GM23338 (cell line): ENCODE measurements around the gene UGP2. TPM values are rescaled to one million over a fixed set of nuclear protein-coding genes. Genes with fewer than 3 reads are reported as not detected.
A peak's percentile ranks its signal among the peaks of the same experiment; 100 is the strongest.

ENCODE experiments used
- ATAC-seq: fragments of 200-7000 bp; cut with Tn5 transposase; 3 replicates; pipeline ENCODE4 v1.9.1; 2020
- DNase-seq: peaks from one replicate; pipeline ENCODE4 v3.0.0-alpha.2; 2015; ENCODE audit warnings: low spot score
- H2AFZ ChIP-seq: fragments of 200-600 bp; sonication (generic); 2 replicates; pipeline ENCODE4 v1.8.0; 2016; ENCODE audit warnings: antibody characterized with exemption, mild to moderate bottlenecking, moderate library complexity
- H3F3A ChIP-seq: fragments of 200-600 bp; sonication (generic); replicated peaks from 2 replicates; pipeline ENCODE4 v1.8.0; 2017; ENCODE audit warnings: antibody characterized with exemption, mixed run types, low read depth
- H3K27ac ChIP-seq: fragments of 200-600 bp; sonication (generic); 2 replicates; pipeline ENCODE4 v1.6.1; 2016; ENCODE audit warnings: low read depth
- H3K27me3 ChIP-seq: fragments of 200-600 bp; sonication (generic); 2 replicates; pipeline ENCODE4 v1.8.0; 2016; ENCODE audit warnings: mild to moderate bottlenecking, mixed run types, moderate library complexity; ENCODE audit not compliant: insufficient read depth
- H3K36me3 ChIP-seq: fragments of 200-600 bp; sonication (generic); 2 replicates; pipeline ENCODE4 v1.8.0; 2016; ENCODE audit warnings: mild to moderate bottlenecking; ENCODE audit not compliant: insufficient read depth
- H3K4me1 ChIP-seq: fragments of 200-600 bp; sonication (generic); 2 replicates; pipeline ENCODE4 v1.8.0; 2016; ENCODE audit warnings: mild to moderate bottlenecking, moderate library complexity; ENCODE audit not compliant: insufficient read depth
- H3K4me2 ChIP-seq: fragments of 200-600 bp; sonication (generic); 2 replicates; pipeline ENCODE4 v1.7.1; 2017; ENCODE audit warnings: mixed run types
- H3K4me3 ChIP-seq: fragments of 200-600 bp; sonication (generic); 2 replicates; pipeline ENCODE4 v1.6.1; 2016; ENCODE audit warnings: mixed run types
- H3K79me2 ChIP-seq: fragments of 200-600 bp; sonication (generic); replicated peaks from 2 replicates; pipeline ENCODE4 v1.8.0; 2017; ENCODE audit warnings: mild to moderate bottlenecking; ENCODE audit not compliant: insufficient read depth
- H3K9me2 ChIP-seq: fragments of 200-600 bp; sonication (generic); 2 replicates; pipeline ENCODE4 v1.8.0; 2017; ENCODE audit not compliant: insufficient read depth
- H4K20me1 ChIP-seq: fragments of 200-600 bp; sonication (generic); replicated peaks from 2 replicates; pipeline ENCODE4 v1.8.0; 2017; ENCODE audit warnings: mild to moderate bottlenecking; ENCODE audit not compliant: insufficient read depth
- H3K27ac Mint-ChIP-seq: 2 replicates; pipeline ENCODE4 v1.8.0; 2020; ENCODE audit warnings: inconsistent platforms, mild to moderate bottlenecking, moderate library complexity, mixed read lengths
- H3K27me3 Mint-ChIP-seq: 3 replicates; pipeline ENCODE4 v1.8.0; 2022; ENCODE audit warnings: low read depth, mild to moderate bottlenecking, moderate library complexity, mixed read lengths, inconsistent platforms; ENCODE audit not compliant: insufficient read depth, poor library complexity
- H3K36me3 Mint-ChIP-seq: 3 replicates; pipeline ENCODE4 v1.8.0; 2021; ENCODE audit warnings: low read depth, mild to moderate bottlenecking, inconsistent platforms, moderate library complexity, mixed read lengths
- H3K4me1 Mint-ChIP-seq: 3 replicates; pipeline ENCODE4 v1.8.0; 2020; ENCODE audit warnings: mild to moderate bottlenecking, inconsistent platforms, mixed read lengths
- H3K4me3 Mint-ChIP-seq: 3 replicates; pipeline ENCODE4 v1.8.0; 2021; ENCODE audit warnings: moderate library complexity, mild to moderate bottlenecking, inconsistent platforms, mixed read lengths
- H3K9me3 Mint-ChIP-seq: 3 replicates; pipeline ENCODE4 v1.8.0; 2020; ENCODE audit warnings: moderate library complexity, mild to moderate bottlenecking, inconsistent platforms, mixed read lengths
- CREB1 ChIP-seq: fragments of 250-450 bp; sonication (Bioruptor Pico); IDR thresholded peaks from 2 replicates; pipeline ENCODE4 v1.5.0; 2020; ENCODE audit warnings: low read depth, mild to moderate bottlenecking, moderate library complexity
- CTCF ChIP-seq, 2 experiments: fragments of 200-600 bp in 1 of 2; sonication (generic) in 1 of 2; conservative IDR thresholded peaks; 2 replicates each; pipeline versions ENCODE4 v1.5.1 to v1.6.1; 2016 to 2017; ENCODE audit warnings: antibody characterized with exemption in 2 of 2, low read depth in 2 of 2, mild to moderate bottlenecking in 2 of 2, moderate library complexity in 1 of 2
- ETS1 ChIP-seq: IDR thresholded peaks from 2 replicates; pipeline ENCODE4 v1.6.1; 2016; ENCODE audit warnings: antibody characterized with exemption
- EZH2 ChIP-seq: fragments of 200-600 bp; sonication (generic); IDR thresholded peaks from one replicate; pipeline ENCODE4 v1.8.0; 2017; ENCODE audit warnings: antibody characterized with exemption, mild to moderate bottlenecking, low read depth; ENCODE audit not compliant: unreplicated experiment
- EZH2phosphoT487 ChIP-seq: fragments of 200-600 bp; sonication (generic); IDR thresholded peaks from one replicate; pipeline ENCODE4 v1.8.1; 2018; ENCODE audit warnings: antibody characterized with exemption; ENCODE audit not compliant: unreplicated experiment
- JUNB ChIP-seq: IDR thresholded peaks from one replicate; pipeline ENCODE4 v1.6.1; 2016; ENCODE audit warnings: antibody characterized with exemption; ENCODE audit not compliant: unreplicated experiment
- NANOG ChIP-seq: IDR thresholded peaks from 2 replicates; pipeline ENCODE4 v1.6.1; 2016; ENCODE audit warnings: antibody characterized with exemption, borderline replicate concordance
- POLR2AphosphoS5 ChIP-seq: IDR thresholded peaks from 2 replicates; pipeline ENCODE4 v1.6.1; 2016; ENCODE audit warnings: antibody characterized with exemption, low read depth
- REST ChIP-seq: IDR thresholded peaks from one replicate; pipeline ENCODE4 v1.6.1; 2018; ENCODE audit warnings: antibody characterized with exemption; ENCODE audit not compliant: unreplicated experiment
- STAT1 ChIP-seq: IDR thresholded peaks from one replicate; pipeline ENCODE4 v1.6.1; 2016; ENCODE audit warnings: antibody characterized with exemption; ENCODE audit not compliant: unreplicated experiment
- ZNF114 ChIP-seq: fragments of 250-450 bp; sonication (Bioruptor Pico); IDR thresholded peaks from 2 replicates; pipeline ENCODE4 v1.5.0; 2020; ENCODE audit warnings: mild to moderate bottlenecking, moderate library complexity
- ZNF331 ChIP-seq: fragments of 250-450 bp; sonication (Bioruptor Pico); IDR thresholded peaks from 2 replicates; pipeline ENCODE4 v1.5.0; 2020; ENCODE audit warnings: low read depth, mild to moderate bottlenecking, moderate library complexity
- ZNF462 ChIP-seq: fragments of 250-450 bp; sonication (Bioruptor Pico); IDR thresholded peaks from 2 replicates; pipeline ENCODE4 v1.5.0; 2020; ENCODE audit warnings: mild to moderate bottlenecking, moderate library complexity
- polyA plus RNA-seq: library from polyadenylated mRNA; unstranded; fragments of >200 nt; fragmentation: Nextera tagmentation; extraction: Ambion mirVana; gene quantifications from 2 replicates; pipeline ENCODE4 v1.2.1, GENCODE V29; 2016
- total RNA-seq: library from RNA; depleted of rRNA; stranded (reverse); fragments of >200 nt; shearing (Covaris generic); gene quantifications from 2 replicates; pipeline ENCODE4 v1.2.3, GENCODE V29; 2014

The UGP2 gene
- total and polyA plus RNA-seq, 2 experiments from 2014 or later = 744 to 943 TPM

GRCh38 chr2:63827749-63828148 lies 13.9 kb upstream of the UGP2 start:
- Histone ChIP-seq H3K4me1 (peaks cover 4% of the 10 kb centered on the region; the same call in 1 of the 2 replicates), H2AFZ (0 out of 2 replicates have a peak overlapping the region, but pooled peaks have one; percentile 0), H3K36me3 (no peaks in the 10 kb centered on the region), H3K79me2 (no peaks in the 10 kb centered on the region), H3K4me3 (no peak overlapping the region), H3F3A (no peaks in the 10 kb centered on the region), H3K27me3 (no peaks in the 10 kb centered on the region), H3K27ac (no peak overlapping the region), H3K9me2 (no peaks in the 10 kb centered on the region), H3K4me2 (no peak overlapping the region), H4K20me1 (no peaks in the 10 kb centered on the region)
- ATAC-seq = peak; percentile 45; the same call in 2 of the 3 replicates
- Mint-ChIP-seq H3K27ac (no peak overlapping the region), H3K27me3 (peaks cover 1% of the 10 kb centered on the region), H3K36me3 (no peaks in the 10 kb centered on the region), H3K4me1 (peaks cover 31% of the 10 kb centered on the region), H3K9me3 (no peaks in the 10 kb centered on the region), H3K4me3 (no peak overlapping the region)
- TF ChIP-seq ZNF331 (CRISPR knock-in tag) = no peak
- TF ChIP-seq CREB1 = no peak
- TF ChIP-seq STAT1 = no peak
- TF ChIP-seq EZH2 = no peak
- TF ChIP-seq CTCF (conservative IDR thresholded peaks at IDR 0.05; ENCODE audit: low read depth in 2 of 2) = no peak
- no peak for TF ChIP-seq REST
- TF ChIP-seq ZNF114 (CRISPR knock-in tag) = no peak
- TF ChIP-seq NANOG = no peak
- TF ChIP-seq ZNF462 = no peak
- TF ChIP-seq ETS1 = no peak
- TF ChIP-seq JUNB = no peak
- no peak for TF ChIP-seq POLR2AphosphoS5
- TF ChIP-seq EZH2phosphoT487 = no peak
- no peak for DNase-seq
